GM23248 (cell line): ENCODE measurements around the gene MAP3K14.

Experiments used
- EZH2 ChIP-seq: fragments of 200-600 bp; sonication (generic); IDR thresholded peaks from 2 replicates; pipeline ENCODE4 v1.6.1; 2018; ENCODE audit warnings: antibody characterized with exemption, mild to moderate bottlenecking; ENCODE audit not compliant: insufficient read depth, poor library complexity, severe bottlenecking
- EZH2phosphoT487 ChIP-seq: fragments of 200-600 bp; sonication (generic); IDR thresholded peaks from 2 replicates; pipeline ENCODE4 v1.6.1; 2018; ENCODE audit warnings: antibody characterized with exemption, moderate library complexity, mild to moderate bottlenecking, low read depth; ENCODE audit not compliant: insufficient read depth

GRCh38 chr17:45293413-45294211 is 23.2 kb downstream of the MAP3K14 start:
- no peak for TF ChIP-seq EZH2
- no peak for TF ChIP-seq EZH2phosphoT487
